Measurements from ENCODE around the gene SEL1L3. TPM values are rescaled to one million over a fixed set of nuclear protein-coding genes. Genes with fewer than 3 reads are reported as not detected.

The SEL1L3 gene
- total RNA-seq, 1 donor from 2014 or later: 123 TPM

DNA sequence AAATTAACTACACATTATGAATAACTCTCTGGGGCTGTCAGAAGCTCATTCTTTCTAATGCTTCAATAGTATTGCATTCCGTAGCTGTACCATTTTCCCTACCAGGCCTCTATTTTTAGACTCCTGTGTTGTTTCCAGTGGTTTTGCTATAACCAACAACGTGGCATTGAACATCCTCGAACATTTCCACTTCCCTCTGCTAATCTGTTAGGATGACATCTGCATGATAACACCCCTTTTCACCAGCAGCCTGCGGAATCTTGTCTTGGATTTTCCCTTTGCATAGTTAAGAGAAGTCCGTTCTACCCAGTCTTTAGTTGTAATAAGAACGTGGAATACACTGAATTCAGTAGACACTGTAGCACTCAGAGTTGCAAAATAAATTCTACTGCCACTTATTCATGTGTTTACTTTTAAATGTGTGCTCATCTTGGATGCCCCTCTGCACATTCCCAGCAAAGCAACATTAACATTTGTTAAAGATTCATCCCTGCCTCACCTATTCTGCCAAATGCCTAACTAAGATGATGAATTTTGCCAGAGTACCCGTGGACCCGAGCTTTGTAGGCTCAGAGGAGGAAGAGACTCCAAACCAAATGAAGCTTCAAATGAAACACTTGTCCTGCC lies 55.6 kb downstream of the SEL1L3 start:
- Histone ChIP-seq H3K36me3 (ENCODE audit: control insufficient read depth, insufficient read depth, low read length) (peaks cover 2% of the 10 kb centered on the region), H3K4me3 (ENCODE audit: low read depth, low read length) (no peak overlapping the region), H3K27me3 (ENCODE audit: control insufficient read depth, insufficient read depth, low read length) (no peaks in the 10 kb centered on the region)
- no peak for DNase-seq (ENCODE audit: low read depth)
- TF ChIP-seq, protein P1, sequence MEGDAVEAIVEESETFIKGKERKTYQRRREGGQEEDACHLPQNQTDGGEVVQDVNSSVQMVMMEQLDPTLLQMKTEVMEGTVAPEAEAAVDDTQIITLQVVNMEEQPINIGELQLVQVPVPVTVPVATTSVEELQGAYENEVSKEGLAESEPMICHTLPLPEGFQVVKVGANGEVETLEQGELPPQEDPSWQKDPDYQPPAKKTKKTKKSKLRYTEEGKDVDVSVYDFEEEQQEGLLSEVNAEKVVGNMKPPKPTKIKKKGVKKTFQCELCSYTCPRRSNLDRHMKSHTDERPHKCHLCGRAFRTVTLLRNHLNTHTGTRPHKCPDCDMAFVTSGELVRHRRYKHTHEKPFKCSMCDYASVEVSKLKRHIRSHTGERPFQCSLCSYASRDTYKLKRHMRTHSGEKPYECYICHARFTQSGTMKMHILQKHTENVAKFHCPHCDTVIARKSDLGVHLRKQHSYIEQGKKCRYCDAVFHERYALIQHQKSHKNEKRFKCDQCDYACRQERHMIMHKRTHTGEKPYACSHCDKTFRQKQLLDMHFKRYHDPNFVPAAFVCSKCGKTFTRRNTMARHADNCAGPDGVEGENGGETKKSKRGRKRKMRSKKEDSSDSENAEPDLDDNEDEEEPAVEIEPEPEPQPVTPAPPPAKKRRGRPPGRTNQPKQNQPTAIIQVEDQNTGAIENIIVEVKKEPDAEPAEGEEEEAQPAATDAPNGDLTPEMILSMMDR (IDR thresholded peaks at IDR 0.05; ENCODE audit: insufficient read depth, low read length, poor library complexity, severe bottlenecking): no peak

- no peak overlapping the region for H3K4me3 ChIP-seq (ENCODE audit: low read depth, low read length)
- no peaks in the 10 kb centered on the region for H3K27me3 ChIP-seq (ENCODE audit: control insufficient read depth, insufficient read depth, low read length)
- no peak for DNase-seq (ENCODE audit: low read depth)
- peaks cover 3% of the 10 kb centered on the region for H3K36me3 ChIP-seq (ENCODE audit: control insufficient read depth, insufficient read depth, low read length)
- TF ChIP-seq, protein P1 (IDR thresholded peaks at IDR 0.05; ENCODE audit: insufficient read depth, low read length, poor library complexity, severe bottlenecking): no peak
Observed at GRCh38 chr4:25805255-25805860, 57.4 kb downstream of the SEL1L3 start.

GRCh38 chr4:25803720-25804225 lies 59.0 kb downstream of the SEL1L3 start:
- TF ChIP-seq, protein P1 (IDR thresholded peaks at IDR 0.05; ENCODE audit: insufficient read depth, low read length, poor library complexity, severe bottlenecking): no peak
- H3K4me3 ChIP-seq (ENCODE audit: low read depth, low read length): no peak overlapping the region
- H3K27me3 ChIP-seq (ENCODE audit: control insufficient read depth, insufficient read depth, low read length): no peaks in the 10 kb centered on the region
- H3K36me3 ChIP-seq (ENCODE audit: control insufficient read depth, insufficient read depth, low read length): peaks cover 3% of the 10 kb centered on the region
- DNase-seq (ENCODE audit: low read depth): no peak

GRCh38 chr4:25801594-25801993 lies 61.2 kb downstream of the SEL1L3 start:
- Histone ChIP-seq H3K27me3 (ENCODE audit: control insufficient read depth, insufficient read depth, low read length) (no peaks in the 10 kb centered on the region), H3K4me3 (ENCODE audit: low read depth, low read length) (no peak overlapping the region), H3K36me3 (ENCODE audit: control insufficient read depth, insufficient read depth, low read length) (peaks cover 3% of the 10 kb centered on the region)
- DNase-seq (ENCODE audit: low read depth): no peak
- TF ChIP-seq, protein P1 (IDR thresholded peaks at IDR 0.05; ENCODE audit: insufficient read depth, low read length, poor library complexity, severe bottlenecking): no peak

- no peak for DNase-seq (ENCODE audit: low read depth)
- H3K27me3 ChIP-seq (ENCODE audit: control insufficient read depth, insufficient read depth, low read length): no peaks in the 10 kb centered on the region
- TF ChIP-seq, protein P1 (IDR thresholded peaks at IDR 0.05; ENCODE audit: insufficient read depth, low read length, poor library complexity, severe bottlenecking): no peak
- H3K4me3 ChIP-seq (ENCODE audit: low read depth, low read length): no peak overlapping the region
- H3K36me3 ChIP-seq (ENCODE audit: control insufficient read depth, insufficient read depth, low read length): peaks cover 3% of the 10 kb centered on the region
Observed at GRCh38 chr4:25800245-25800644, 62.5 kb downstream of the SEL1L3 start.
